A549 treated with Mapracorat at 1 μM for 4 hours (cell line): Measurements from ENCODE around the gene DTL. TPM values are rescaled to one million over a fixed set of nuclear protein-coding genes. Genes with fewer than 3 reads are reported as not detected.

Source experiments
- total RNA-seq: library from RNA; stranded (reverse); fragments of 200-300 nt; extraction: Qiagen RNA extraction; gene quantifications from 5 replicates; pipeline ENCODE4 v1.2.3, GENCODE V29; 2022

DTL gene
- total RNA-seq = 17.4 to 23.7 TPM (median 23.2 TPM) in 5 replicates

GRCh38 chr1:212035123-212035834, at the start of gene DTL, which contains the start of gene INTS7:
DTL (plus strand) TSS chr1:212035748; CDS start chr1:212035891, 143 bp downstream.
INTS7 (minus strand) TSS chr1:212035557; CDS start chr1:212035437, 120 bp downstream.

Other genes starting within 250 kb of the DTL start
- gene LPGAT1, start 205.0 kb upstream of the DTL start, total RNA-seq = 20.3 to 29.5 TPM (median 26.0 TPM) in 5 replicates
- 16.5 to 19.5 TPM (median 19.4 TPM) in 5 replicates for gene INTS7, start 191 bp upstream of the DTL start, total RNA-seq
- 20.1 to 23.6 TPM (median 22.9 TPM) in 5 replicates for gene PPP2R5A, start 249.7 kb downstream of the DTL start, total RNA-seq